Activated T-cell treated with anti-CD3 and anti-CD28 coated beads for 48 hours (primary cell): Measurements from ENCODE around the gene SLC22A6.

Experiments
- DNase-seq: peaks from one replicate; pipeline ENCODE4 v3.0.0-alpha.2; 2020; ENCODE audit warnings: low read depth

The SLC22A6 gene

DNA sequence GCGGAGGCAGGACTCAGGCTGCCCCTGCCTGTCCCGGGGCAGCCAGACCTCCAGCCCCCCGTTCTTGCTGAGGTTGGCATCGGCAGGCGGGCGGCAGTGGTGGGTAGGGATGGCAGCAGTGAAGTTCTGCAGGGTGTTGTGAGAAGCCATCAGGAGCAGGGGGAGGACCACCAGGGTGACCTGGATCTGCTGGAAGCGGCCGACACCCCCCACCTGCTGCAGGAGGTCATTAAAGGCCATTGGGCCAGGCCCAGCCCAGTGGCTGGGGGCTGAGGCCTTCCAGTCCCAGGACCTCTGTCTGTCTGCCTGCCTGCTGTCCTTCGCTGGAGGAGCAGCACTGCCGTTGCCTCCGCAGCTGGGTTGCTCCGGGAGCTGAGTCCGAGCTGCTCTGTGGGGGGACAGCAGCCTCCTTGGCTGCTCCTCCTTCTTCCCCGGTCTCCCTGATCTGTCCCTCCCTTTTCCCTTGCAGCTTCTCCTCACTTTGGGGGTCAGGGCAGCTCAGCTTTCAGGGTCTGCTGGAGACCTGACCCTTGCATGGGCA is at the start of gene SLC22A6:
Gene SLC22A6 (minus strand): TSS at position 517 of the 541 bp plus-strand sequence. CDS start 277 bp downstream, at position 240.
- DNase-seq: no peak

- DNase-seq: no peak
These were observed 47.7 kb upstream of the SLC22A6 start for GRCh38 chr11:63032457-63032856.

- peak; percentile 80 for DNase-seq
These were observed 39.3 kb upstream of the SLC22A6 start for GRCh38 chr11:63023841-63024648.

GRCh38 chr11:63023222-63023814 is 38.6 kb upstream of the SLC22A6 start:
- DNase-seq: no peak

DNA sequence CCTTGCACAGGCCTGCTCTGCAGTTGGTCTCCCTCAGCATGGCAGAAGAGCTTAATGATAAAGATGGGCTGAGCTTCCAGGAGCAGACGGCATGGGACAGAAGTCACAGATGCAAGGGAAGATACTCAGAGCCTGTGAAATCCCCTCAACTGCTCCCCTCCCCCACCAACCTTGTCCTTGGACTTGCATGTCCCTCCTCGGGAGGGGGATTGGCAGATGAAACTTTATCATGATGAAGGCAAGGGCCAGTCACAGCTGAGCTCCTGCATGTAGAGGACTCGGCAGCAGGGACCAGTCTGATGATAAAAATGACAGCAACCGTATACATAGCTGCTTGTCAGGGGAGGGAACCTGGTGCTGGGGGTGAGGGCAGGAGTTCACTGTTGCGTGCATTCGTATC is 37.7 kb upstream of the SLC22A6 start:
- no peak for DNase-seq

- peak; percentile 33 for DNase-seq
These were observed 36.0 kb upstream of the SLC22A6 start for GRCh38 chr11:63020671-63021291.

- DNase-seq: no peak
These were observed 34.7 kb upstream of the SLC22A6 start for GRCh38 chr11:63019506-63019905.

- DNase-seq: no peak
These were observed 32.7 kb upstream of the SLC22A6 start for GRCh38 chr11:63017306-63017974.

- no peak for DNase-seq
These were observed 30.9 kb upstream of the SLC22A6 start, which contains the start of gene SLC22A8 for GRCh38 chr11:63015521-63016215. Gene SLC22A8, minus strand, starts transcription at chr11:63015841. Its CDS starts 883 bp downstream, at chr11:63014958.

DNA sequence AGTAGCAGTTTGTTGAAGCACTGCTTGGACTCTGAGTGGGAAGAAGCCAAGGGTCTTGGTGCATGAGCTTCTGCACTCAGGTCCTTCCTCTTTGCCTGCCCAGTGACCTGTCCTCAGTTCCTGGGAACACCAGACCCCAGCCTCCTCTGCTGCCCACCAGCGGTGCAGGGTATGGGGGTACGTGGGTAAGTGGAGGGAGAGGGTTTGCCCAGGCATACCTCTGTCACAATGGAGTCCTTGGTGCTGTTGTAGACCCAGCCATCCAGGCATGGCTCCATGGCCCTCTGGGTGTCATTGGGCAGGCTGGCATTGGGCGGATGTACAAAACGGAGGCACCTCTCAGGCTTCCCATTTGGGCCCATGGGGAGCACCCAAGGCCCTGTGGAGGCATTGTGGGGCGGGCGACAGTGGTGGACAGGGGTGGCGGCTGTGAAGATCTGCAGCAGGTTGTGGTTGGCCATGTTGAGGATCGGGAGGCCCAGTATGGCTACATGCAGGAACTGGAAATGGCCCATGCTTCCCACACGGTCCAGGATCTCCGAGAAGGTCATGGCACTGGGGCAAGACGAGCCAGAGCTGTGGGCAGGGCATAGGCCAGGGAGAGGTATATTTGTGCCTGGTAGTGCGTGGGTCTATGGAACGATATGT is 29.8 kb upstream of the SLC22A6 start:
- no peak for DNase-seq

- no peak for DNase-seq
These were observed 28.1 kb upstream of the SLC22A6 start for GRCh38 chr11:63012839-63013238.

DNA sequence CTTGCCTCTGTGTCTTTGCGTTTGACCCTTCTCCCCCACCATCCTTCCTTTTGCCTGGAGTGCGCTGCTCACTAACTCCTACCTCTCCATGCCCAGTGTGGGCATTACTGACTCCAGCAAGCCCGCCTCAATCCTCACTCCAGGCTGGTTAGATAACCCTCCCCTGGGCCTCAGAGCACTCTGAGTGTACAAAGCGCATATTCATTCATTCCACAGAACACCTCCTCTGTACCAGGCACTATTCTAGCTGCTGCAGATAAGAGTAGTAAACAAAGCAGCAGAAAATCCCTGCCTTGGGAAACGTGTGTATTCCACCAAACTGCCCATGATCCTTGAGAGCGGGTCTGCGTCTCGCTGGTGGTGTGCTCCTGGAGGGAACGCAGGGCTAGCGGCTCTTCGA is 27.7 kb upstream of the SLC22A6 start:
- no peak for DNase-seq

GRCh38 chr11:63010934-63011439 is 26.2 kb upstream of the SLC22A6 start:
- DNase-seq: no peak

- no peak for DNase-seq
These were observed 23.2 kb upstream of the SLC22A6 start for GRCh38 chr11:63007920-63008319.

DNA sequence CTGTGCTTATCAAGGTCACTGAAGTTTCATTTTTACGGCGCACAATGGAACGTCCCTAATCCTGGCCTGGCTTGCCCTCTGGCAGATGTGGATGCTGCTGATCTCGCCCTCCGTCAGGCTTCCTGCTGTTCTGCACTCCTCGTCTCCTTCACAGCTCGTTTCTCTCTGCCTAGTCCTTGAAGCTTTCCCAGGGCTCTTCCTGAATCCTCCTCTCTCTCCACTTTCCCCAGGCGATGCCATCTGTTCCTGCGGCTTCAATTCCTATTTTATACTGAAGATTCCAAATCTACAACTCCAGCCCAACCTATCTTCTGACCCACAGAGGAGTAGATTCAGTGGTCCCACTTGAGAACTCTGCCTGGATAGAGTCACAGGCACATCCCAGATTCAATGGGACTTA is 16.7 kb upstream of the SLC22A6 start:
- no peak for DNase-seq

DNA sequence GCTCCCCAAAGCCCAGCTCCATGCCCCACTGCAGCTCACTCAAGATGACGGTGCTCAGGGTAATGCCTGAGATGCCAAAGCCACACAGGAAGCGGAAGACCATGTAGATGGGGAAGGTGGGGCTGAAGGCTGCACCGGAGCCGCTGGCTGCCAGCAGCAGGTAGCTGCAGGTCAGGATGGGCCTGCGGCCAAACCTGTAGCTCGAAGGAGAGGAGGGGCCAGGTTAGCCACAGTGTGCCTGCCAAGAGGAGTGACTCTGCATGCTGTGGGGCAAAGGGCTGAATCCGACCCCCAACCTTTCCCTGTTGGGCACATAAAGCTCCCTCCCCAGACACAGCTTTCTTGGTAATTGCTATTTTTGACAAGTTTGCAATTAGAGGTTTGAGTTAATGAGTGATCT is 14.9 kb upstream of the SLC22A6 start:
- no peak for DNase-seq

DNA sequence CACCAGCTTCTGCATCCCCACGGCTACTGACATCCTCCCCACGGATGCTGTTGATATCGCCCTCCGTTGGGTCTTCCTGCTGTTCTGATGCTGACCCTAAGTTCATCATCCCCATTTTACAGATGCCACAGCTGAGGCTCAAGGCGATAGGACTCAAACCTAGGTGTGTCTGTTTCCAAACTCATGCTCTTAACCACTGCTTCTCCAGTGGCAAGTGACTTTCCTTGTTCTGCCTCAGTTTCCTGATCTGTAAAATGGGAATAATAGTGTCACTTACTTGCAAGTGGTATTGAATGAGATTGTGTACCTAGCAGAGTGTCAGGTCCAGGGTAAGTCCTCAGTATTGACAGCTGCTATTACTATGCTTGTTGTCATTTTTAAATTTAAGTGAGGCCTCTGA is 14.4 kb upstream of the SLC22A6 start:
- no peak for DNase-seq

GRCh38 chr11:62996271-62996670 is 11.5 kb upstream of the SLC22A6 start:
- DNase-seq: no peak

GRCh38 chr11:62994775-62995174 is 10.0 kb upstream of the SLC22A6 start:
- no peak for DNase-seq

- DNase-seq: no peak
These were observed 3.5 kb upstream of the SLC22A6 start for GRCh38 chr11:62988276-62988675.
